Astrocyte of the cerebellum (primary cell): Measurements from ENCODE around the gene ALOX5AP.

Experiments
- DNase-seq: peaks from one replicate; pipeline ENCODE4 v3.0.0-alpha.2; 2011; ENCODE audit warnings: low read depth
- H3K4me3 ChIP-seq: 2 replicates; pipeline ENCODE4 v1.5.1; 2011; ENCODE audit warnings: mild to moderate bottlenecking, low read depth, low read length, moderate library complexity
- CTCF ChIP-seq: IDR thresholded peaks from 2 replicates; pipeline ENCODE4 v1.5.1; 2012; ENCODE audit warnings: low read length, low read depth, moderate library complexity, mild to moderate bottlenecking; ENCODE audit errors: missing control alignments
- in situ Hi-C: cut with HindIII; loops from 2 replicates; pipeline ENCODE4 v1.10.0; 2017; ENCODE audit warnings: low sequenced_read_pairs

Gene ALOX5AP

GRCh38 chr13:30720172-30720869 lies 15.0 kb upstream of the ALOX5AP start:
- no peak for DNase-seq
- TF ChIP-seq CTCF: no peak
- in situ Hi-C loops: no loop called here
- no peak overlapping the region for H3K4me3 ChIP-seq

- no peak for TF ChIP-seq CTCF
- in situ Hi-C loops: no loop called here
- no peak for DNase-seq
These were observed 13.4 kb upstream of the ALOX5AP start for GRCh38 chr13:30721936-30722335.

GRCh38 chr13:30722361-30722760 lies 13.0 kb upstream of the ALOX5AP start:
- no peak overlapping the region for H3K4me3 ChIP-seq
- no peak for DNase-seq
- no peak for TF ChIP-seq CTCF
- in situ Hi-C loops: no loop called here

More at GRCh38 chr13:30721936-30722335, 13.4 kb upstream of the ALOX5AP start:
- no peak overlapping the region for H3K4me3 ChIP-seq

GRCh38 chr13:30724778-30725177 lies 10.6 kb upstream of the ALOX5AP start:
- no peak for TF ChIP-seq CTCF

GRCh38 chr13:30725326-30726085 lies 9.8 kb upstream of the ALOX5AP start:
- in situ Hi-C loops: no loop called here
- peak; percentile 68 for DNase-seq
- TF ChIP-seq CTCF: no peak
- H3K4me3 ChIP-seq: no peak overlapping the region

More at GRCh38 chr13:30724778-30725177, 10.6 kb upstream of the ALOX5AP start:
- no peak overlapping the region for H3K4me3 ChIP-seq
- no peak for DNase-seq
- in situ Hi-C loops: no loop called here

- H3K4me3 ChIP-seq: no peak overlapping the region
- in situ Hi-C loops: no loop called here
- TF ChIP-seq CTCF: no peak
- DNase-seq: no peak
These were observed 9.2 kb upstream of the ALOX5AP start for GRCh38 chr13:30726192-30726591.
